HG02763 (cell line): Measurements from ENCODE around the gene MYBPC2.
"Not testable (repeated sequence)": the region's sequence is repeated elsewhere in the genome, so short reads cannot be mapped to it uniquely, and the experiment has no call there.

Experiments
- ATAC-seq: cut with Tn5 transposase; IDR thresholded peaks from one replicate; pipeline ENCODE4 v1.9.1; 2021; ENCODE audit warnings: mild to moderate bottlenecking, moderate library complexity; ENCODE audit not compliant: unreplicated experiment

The MYBPC2 gene

DNA sequence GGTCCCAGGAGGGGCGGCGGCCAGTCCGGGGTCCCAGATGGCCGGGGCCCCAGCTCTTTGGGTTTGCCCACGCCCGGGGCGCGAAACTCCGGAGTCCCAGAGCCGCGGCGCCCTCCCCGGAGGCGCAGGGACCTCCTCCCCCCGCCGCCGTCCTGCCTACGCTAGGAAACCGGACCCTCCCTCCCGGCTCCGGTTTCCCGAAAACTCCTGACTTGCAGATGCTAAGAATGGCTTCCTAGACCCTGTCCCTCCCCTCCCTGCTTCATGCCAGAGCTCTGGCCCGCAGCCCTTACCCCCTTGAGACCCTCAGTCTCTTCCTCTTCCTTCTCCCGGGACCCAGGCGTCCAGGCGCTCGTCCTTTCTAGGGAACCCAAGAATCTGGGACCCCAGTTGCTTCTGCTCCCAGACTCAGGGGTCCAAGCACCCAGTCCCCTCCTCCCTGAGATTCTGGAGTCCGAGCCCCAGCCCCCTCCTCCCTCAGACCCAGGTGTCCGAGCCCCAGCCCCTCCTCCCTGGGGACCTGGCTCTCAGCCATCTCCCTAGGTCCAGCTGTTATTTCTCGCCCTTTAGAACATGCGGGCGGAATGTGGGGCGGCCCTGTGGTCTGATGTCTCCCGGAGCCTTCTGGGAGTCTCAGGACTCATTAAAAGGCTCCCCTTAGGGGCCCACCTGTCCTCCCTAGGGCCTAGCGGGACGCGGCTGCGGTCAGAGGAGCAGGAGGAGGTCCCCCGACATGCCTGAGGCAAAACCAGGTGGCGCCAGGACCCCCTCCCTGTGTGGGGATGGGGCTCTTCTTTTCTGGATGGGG is at the start of gene MYBPC2:
MYBPC2 (plus strand) TSS at position 672 of the 808 bp plus-strand sequence; CDS start at position 734, 62 bp downstream.
- ATAC-seq = no peak

DNA sequence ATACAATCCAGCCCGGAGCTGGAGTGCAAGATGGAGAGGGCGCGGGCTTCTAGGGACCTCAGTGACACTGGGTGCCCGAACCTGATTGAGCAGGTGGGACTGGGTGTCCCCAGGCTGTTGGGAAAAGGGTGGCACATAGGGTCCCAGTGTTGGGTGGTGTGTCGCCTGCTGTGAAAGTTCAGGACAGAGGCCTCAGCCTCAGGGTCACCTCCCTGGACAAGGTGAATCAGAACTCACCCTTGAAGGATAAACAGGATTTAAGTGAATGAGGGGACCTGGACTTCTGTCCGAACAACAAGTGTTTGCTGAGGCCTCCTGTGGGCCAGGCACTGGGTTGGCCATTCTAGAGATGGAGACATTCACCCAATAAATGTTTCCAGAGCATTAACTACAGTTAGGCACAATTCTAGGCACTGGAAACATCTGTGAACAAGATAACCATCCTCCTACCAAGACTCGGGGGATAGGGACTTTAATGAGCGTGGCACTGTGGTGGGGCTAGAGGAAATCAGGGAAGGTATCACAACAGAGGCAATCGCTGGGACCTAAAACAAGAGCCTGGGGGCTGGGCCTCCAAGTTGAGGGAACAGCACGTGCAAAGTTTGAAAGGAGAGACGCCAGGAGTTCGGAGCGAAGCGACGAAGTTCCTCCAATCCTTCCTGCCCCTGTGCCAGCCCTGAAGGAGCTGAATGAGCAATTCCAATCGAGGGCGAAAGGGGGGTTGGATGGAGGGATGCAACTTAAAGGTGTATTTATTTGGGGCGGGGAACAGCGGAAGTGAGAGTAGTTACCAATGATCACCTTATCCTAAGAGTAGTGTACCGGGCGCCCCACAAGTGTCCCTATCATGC is 49.5 kb upstream of the MYBPC2 start:
- no peak for ATAC-seq

DNA sequence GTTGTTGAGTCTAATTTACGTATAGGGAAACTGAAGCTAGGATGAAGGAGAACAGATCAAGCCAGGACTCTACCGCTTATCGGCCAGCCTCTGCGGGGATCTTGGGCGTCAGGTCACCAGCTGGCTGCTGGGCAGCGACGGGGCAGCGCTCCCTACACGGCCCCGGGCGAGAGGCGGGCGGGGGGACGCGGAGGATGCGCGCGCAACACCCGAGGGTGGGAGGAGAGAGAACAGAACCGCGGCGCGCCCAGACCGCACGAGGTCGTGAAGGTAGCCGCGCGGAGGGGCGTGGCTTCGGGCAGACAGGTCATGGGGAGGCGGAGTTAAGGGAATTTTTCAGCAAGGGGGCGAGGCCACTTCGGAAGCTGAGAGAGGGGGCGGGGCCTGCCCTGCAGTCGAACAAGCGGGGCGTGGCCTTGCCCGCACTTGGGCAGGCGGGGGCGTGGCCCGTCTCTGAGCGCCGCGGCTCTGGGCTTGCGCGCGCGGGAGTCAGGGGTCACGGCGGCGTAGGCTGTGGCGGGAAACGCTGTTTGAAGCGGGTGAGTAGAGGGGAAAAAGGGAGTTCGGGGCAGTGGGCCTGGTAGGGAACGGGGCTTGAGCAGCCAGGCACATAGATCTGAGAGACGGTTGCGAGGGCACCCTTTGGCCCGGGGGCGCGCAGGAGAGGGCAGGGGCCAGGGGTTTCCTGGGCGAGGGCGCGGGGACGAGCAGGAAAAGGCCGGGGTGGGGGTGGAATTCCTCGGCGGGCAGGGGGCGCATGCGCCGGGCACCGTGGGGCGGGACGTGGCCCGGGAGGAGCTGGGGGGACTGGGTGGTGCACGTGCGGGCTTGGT is 48.6 kb upstream of the MYBPC2 start, which contains the start of gene POLD1:
POLD1 (plus strand) TSS at position 496 of the 833 bp plus-strand sequence. CDS start 14,505 bp downstream, outside the sequence.
- ATAC-seq = peak; percentile 83

DNA sequence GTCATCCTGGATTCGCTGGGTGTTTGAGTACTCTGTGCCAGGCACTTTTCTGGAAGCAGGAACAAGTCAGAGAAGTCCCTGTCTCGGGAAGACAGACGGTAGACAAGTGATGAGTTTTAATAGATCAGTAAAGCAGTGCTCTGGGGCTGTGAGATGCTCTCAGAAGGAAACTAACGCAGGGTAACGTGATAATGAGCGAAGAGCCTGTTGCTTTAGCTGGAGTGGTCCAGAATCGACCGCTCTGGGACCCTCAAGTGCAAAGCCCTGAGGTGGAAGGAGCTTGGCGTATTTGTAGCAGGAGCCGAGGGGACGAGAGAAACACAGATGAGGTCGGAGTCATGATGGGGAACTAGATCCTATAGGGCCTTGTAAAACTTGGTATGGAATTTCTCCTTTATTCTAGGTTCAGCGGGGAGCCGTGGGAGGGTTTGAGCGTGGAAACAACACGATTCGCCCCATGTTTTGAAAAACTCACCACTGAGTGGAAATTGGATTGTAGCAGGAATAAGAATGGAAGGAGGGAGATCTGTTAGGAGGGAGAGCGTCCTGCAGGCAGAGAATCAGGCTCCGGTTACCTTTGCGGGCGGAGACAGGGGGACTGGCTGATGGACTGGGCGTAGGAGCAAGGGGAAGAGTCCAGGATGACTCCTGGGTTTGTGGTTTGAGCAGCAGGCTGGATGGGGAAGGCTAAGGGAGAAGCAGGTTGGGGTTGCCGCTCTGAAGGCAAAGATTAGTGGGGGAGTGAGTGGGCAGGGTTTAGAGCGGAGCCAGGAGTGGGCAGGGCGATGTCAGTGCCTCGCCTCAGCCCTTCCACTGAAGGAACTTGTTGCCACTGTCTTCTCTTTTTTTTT is 47.8 kb upstream of the MYBPC2 start:
- ATAC-seq = no peak

DNA sequence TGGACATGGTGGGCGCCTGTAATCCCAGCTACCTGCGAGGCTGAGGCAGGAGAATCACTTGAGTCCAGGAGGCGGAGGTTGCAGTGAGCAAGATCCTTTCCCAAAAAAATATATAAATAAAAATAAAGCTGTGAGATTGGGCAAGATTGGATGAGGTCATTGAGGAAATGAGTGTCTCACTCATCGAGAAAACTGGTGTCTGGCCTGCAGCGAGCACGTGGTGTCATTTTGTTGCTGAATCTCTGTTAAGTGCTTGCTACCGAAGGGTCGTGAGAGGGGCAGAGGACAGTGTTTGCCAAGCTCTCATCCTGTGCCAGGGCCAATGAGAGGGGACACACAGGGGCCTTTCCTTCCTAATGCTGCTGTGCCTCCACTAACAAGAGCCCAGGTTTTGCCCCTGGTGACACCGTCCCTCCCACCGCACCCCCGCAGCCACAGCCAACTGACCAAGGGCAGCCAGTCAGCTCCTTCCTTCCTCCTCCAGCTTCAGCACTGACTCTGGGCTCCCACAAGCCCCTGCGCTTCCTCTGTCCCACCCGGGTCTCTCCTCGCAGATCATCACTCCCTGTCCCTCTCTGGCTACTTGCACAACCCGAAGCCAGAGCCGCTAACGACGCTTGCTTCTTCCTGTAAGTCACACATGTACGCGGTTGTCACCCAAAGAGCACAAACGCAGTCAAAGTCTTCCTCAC is 45.4 kb upstream of the MYBPC2 start:
- ATAC-seq = no peak

DNA sequence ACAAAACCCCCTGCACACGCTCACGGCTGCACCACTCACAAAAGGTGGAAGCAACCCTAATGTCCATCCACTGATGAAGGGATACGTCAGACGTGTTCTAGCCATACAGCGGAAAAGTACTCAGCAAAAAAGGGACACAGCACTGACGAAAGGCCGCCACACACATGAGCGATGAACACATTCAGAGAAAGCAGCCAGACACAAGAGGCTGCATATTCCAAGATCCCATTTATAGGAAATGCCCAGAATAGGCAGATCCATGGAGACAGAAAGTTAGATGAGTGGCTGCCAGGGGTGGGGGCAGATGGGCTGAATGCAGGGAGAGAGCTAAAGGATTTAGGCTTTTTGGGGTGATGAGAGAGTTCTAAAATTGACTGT is 44.8 kb upstream of the MYBPC2 start:
- no peak for ATAC-seq

DNA sequence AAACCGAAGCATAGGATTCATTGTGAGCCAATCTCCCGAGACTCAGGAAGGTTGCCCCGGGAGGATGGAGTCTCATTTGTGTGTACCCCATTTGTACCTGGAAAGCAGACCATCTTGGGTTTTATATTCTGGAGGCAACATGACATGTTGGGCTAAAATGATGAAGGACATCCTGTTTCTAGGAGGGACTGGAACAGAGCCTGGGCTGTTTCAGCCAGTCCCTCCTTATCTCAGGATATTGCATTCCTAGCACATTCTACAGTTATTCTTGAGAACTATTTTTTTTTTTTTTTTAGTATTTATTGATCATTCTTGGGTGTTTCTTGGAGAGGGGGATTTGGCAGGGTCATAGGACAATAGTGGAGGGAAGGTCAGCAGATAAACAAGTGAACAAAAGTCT is 42.4 kb upstream of the MYBPC2 start:
- not testable (repeated sequence) for ATAC-seq

DNA sequence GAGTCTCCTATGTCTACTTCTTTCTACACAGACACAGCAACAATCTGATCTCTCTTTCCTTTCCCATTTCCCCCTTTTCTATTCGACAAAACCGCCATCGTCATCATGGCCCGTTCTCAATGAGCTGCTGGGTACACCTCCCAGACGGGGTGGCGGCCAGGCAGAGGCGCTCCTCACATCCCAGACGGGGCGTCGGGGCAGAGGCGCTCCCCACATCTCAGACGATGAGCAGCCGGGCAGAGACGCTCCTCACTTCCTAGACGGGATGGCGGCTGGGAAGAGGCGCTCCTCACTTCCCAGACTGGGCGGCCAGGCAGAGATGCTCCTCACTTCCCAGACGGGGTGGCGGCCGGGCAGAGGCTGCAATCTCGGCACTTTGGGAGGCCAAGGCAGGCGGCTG is 41.7 kb upstream of the MYBPC2 start:
- ATAC-seq = not testable (repeated sequence)

DNA sequence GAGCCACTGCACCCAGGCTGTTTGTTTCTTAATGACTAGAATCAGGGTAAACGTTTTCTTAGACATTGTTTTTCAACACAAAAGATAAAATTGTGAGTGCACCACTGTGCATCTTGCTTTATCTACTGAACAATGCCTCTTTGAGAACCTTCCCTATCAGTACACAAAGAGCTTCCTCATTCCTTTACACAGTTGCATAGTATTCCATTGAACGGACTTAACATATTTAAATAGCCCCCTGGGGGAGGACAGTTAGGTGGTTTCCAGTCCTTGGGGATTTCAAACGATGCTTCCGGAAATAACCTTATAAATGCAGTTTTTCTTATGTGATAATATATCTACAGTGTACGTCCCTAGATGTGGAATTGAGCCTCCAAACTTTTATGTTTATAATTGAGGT is 39.9 kb upstream of the MYBPC2 start:
- no peak for ATAC-seq

DNA sequence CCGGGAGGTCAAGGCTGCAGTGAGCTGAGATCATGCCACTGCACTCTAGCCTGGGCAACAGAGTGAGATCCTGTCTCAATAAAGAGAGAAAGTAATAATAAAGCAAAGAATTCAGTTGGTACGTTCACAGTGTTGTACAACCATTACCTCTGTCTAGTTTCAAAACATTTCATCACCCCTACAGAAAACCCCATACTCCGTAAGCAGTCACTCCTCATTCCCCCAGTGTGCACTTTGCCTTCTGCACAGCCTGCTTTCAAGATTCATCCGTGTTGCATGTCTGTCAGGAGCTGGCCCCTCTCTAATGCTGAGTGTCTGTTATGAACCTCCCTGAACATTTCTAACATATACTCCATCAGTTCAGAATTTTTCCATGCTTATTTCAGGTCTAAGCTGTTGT is 39.1 kb upstream of the MYBPC2 start:
- no peak for ATAC-seq

DNA sequence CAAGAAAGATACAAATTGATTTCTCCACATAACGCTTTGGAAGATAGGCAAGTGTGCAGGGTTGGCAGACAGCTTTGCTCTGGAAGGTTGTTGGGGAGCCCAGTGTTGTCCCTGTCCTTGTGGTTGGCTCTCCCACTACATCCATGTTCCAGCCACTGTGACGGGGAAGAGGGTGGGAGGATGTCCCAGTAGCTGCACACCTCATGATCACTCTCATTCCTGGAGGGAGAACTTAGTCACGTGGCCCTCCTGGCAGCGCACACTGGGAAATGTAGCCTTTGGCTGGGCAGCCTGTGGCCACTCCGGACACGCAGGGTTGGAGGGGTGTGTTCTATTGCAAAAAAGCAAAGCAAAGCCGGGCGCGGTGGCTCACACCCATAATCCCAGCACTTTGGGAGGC is 38.7 kb upstream of the MYBPC2 start:
- ATAC-seq = no peak

DNA sequence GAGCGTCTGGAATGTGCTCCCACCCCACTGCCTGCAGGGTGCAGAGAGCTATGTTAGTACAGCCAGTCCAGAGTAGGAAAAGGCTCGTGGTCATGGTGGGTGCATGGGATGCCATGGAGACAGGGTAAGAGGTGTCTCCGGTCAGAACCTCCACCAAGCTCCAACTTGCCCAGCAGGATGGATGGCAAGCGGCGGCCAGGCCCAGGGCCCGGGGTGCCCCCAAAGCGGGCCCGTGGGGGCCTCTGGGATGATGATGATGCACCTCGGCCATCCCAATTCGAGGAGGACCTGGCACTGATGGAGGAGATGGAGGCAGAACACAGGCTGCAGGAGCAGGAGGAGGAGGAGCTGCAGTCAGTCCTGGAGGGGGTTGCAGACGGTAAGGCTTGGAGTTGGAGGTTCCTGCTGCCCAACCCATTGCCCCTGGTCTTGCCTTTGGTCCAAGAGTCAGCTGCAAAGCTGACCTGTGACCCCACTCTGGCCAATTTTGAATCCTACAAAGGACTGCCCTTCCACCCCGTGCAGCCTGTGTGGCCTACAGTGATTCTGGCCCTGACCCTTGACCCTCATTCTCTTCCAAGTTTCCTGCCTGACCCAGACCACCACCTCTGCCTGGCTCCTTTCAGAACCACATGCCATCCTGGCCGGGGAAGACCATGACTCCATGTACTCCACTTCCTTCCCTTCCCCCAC is 33.9 kb upstream of the MYBPC2 start:
- ATAC-seq = no peak

DNA sequence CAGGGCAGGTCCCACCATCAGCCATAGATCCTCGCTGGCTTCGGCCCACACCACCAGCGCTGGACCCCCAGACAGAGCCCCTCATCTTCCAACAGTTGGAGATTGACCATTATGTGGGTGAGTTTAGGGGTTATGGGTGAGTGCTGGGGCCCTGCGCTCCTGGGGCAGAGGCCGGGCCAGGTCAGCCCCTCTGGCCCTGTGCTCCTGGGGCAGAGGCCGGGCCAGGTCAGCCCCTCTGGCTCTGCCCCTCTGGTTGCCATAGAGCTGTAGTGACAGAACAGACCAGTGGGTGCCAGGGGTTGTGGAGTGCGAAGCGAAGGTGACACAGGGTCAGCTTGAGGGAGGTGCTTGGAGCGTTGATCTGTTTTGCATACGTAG is 33.3 kb upstream of the MYBPC2 start:
- no peak for ATAC-seq

DNA sequence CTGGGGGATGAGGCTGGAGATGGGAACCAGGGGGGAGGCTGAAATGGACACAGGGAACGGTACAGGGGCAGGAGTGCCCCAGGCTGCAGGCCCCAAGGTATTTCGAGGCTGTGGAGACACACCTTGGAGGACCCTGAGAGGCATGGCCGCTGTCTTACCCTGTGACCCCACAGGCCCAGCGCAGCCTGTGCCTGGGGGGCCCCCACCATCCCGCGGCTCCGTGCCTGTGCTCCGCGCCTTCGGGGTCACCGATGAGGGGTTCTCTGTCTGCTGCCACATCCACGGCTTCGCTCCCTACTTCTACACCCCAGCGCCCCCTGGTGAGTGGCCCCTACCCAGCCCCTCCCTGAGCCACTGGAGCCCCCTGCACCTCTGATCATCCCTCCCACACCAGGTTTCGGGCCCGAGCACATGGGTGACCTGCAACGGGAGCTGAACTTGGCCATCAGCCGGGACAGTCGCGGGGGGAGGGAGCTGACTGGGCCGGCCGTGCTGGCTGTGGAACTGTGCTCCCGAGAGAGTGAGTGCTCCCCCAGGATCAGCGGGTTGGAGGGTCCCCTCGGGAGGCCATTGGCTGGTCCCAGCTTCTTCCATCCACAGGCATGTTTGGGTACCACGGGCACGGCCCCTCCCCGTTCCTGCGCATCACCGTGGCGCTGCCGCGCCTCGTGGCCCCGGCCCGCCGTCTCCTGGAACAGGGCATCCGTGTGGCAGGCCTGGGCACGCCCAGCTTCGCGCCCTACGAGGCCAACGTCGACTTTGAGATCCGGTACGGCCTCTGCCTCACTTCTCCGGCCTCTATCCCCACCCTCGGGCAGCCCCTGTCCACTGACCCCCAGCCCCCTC is 30.9 kb upstream of the MYBPC2 start:
- ATAC-seq = no peak

DNA sequence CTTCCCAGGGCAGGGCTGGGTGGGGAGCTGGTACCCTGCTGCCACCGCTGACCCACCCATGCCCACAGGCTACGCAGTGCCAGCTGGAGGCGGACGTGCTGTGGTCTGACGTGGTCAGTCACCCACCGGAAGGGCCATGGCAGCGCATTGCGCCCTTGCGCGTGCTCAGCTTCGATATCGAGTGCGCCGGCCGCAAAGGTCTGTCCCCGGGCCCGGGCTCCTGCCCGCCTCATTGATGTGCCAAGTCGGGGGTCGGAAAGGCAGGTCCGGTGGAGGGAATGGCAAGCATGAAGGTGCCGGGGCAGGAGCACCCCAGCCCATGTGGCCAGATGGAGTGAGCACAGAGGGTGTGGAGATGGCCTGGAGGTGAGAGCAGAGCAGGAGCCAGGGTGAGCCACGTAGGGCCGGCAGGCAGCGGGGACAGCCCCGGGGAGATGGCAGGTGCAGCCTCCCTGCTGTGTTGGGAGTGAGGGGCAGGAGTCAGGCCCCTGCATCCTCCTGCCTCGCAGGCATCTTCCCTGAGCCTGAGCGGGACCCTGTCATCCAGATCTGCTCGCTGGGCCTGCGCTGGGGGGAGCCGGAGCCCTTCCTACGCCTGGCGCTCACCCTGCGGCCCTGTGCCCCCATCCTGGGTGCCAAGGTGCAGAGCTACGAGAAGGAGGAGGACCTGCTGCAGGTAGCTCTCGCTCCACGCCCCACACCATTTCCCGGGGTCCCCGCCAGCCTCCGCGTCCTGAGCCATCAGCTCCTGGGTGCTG is 30.0 kb upstream of the MYBPC2 start:
- ATAC-seq = no peak

DNA sequence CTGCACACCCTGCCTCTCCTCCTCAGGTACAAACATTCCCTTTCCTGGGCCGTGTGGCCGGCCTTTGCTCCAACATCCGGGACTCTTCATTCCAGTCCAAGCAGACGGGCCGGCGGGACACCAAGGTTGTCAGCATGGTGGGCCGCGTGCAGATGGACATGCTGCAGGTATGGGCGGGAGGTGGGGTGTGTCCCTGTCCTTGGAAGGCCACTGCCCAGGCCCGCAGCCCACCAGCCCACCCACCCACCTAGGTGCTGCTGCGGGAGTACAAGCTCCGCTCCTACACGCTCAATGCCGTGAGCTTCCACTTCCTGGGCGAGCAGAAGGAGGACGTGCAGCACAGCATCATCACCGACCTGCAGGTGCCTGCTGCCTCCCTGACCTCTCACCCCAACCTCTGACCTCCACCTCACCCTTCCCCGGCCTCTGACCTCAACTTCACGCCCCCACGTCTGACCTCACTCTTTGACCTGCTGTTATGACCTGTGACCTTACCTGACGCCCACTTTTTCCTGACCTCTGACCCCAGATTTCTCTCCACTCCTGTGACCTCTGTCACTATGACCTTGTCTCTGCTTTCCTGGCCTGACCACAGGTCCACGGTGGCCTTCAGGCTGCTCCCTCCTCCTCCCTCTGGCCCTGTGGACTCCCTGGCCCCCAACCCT is 26.4 kb upstream of the MYBPC2 start:
- ATAC-seq = no peak

DNA sequence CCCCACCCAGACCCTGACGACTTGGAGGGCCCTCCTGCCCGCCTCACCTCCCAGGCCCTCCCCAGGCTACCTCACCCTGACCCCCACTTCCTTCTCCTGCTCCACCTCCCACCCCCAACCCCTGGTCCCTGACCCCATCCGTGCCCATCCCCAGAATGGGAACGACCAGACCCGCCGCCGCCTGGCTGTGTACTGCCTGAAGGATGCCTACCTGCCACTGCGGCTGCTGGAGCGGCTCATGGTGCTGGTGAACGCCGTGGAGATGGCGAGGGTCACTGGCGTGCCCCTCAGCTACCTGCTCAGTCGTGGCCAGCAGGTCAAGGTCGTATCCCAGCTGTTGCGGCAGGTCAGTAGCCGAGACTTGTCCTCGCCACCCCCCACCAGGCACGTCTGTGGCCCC is 25.9 kb upstream of the MYBPC2 start:
- ATAC-seq = no peak
